MM.1S (cell line): Measurements from ENCODE around the gene INPP4A.

Source experiments
- DNase-seq: peaks from one replicate; pipeline ENCODE4 v3.0.0-alpha.2; 2015
- H2AFZ ChIP-seq: fragments of 300-600 bp; sonication (generic); 2 replicates; pipeline ENCODE4 v1.6.0; 2016; ENCODE audit warnings: antibody characterized with exemption, low read length
- H3F3A ChIP-seq: fragments of 300-600 bp; sonication (generic); 2 replicates; pipeline ENCODE4 v1.6.1; 2016; ENCODE audit warnings: mild to moderate bottlenecking, antibody characterized with exemption, low read length, moderate library complexity, mixed read lengths; ENCODE audit not compliant: insufficient read depth
- H3K27ac ChIP-seq: fragments of 300-600 bp; sonication (generic); 2 replicates; pipeline ENCODE4 v1.5.1; 2016; ENCODE audit warnings: mild to moderate bottlenecking, low read length
- H3K27me3 ChIP-seq: fragments of 300-600 bp; sonication (generic); replicated peaks from 2 replicates; pipeline ENCODE4 v1.6.0; 2016; ENCODE audit warnings: low read length; ENCODE audit not compliant: insufficient read depth
- H3K36me3 ChIP-seq: fragments of 300-600 bp; sonication (generic); replicated peaks from 2 replicates; pipeline ENCODE4 v1.6.1; 2016; ENCODE audit warnings: mild to moderate bottlenecking, low read length, mixed read lengths; ENCODE audit not compliant: insufficient read depth
- H3K4me1 ChIP-seq: fragments of 300-600 bp; sonication (generic); 2 replicates; pipeline ENCODE4 v1.6.1; 2016; ENCODE audit warnings: low read length, mixed read lengths
- H3K4me2 ChIP-seq: fragments of 300-600 bp; sonication (generic); 2 replicates; pipeline ENCODE4 v1.6.0; 2016; ENCODE audit warnings: low read depth, low read length
- H3K4me3 ChIP-seq: fragments of 300-600 bp; sonication (generic); 2 replicates; pipeline ENCODE4 v1.5.1; 2016; ENCODE audit warnings: low read length, mixed read lengths
- H3K79me2 ChIP-seq: fragments of 300-600 bp; sonication (generic); 2 replicates; pipeline ENCODE4 v1.6.1; 2016; ENCODE audit warnings: mixed run types, low read length, mixed read lengths
- H3K9ac ChIP-seq: fragments of 300-600 bp; sonication (generic); 2 replicates; pipeline ENCODE4 v1.6.1; 2016; ENCODE audit warnings: low read length, mixed read lengths
- H3K9me2 ChIP-seq: fragments of 300-600 bp; sonication (generic); replicated peaks from 2 replicates; pipeline ENCODE4 v1.6.1; 2016; ENCODE audit warnings: mild to moderate bottlenecking, low read length, mixed read lengths; ENCODE audit not compliant: insufficient read depth
- H3K9me3 ChIP-seq: fragments of 300-600 bp; sonication (generic); replicated peaks from 2 replicates; pipeline ENCODE4 v1.6.1; 2016; ENCODE audit warnings: mild to moderate bottlenecking, low read length, mixed read lengths; ENCODE audit not compliant: insufficient read depth
- H4K20me1 ChIP-seq: fragments of 300-600 bp; sonication (generic); 2 replicates; pipeline ENCODE4 v1.6.1; 2016; ENCODE audit warnings: mild to moderate bottlenecking, low read length, moderate library complexity, mixed read lengths; ENCODE audit not compliant: insufficient read depth
- EZH2 ChIP-seq: fragments of 300-600 bp; sonication (generic); optimal IDR thresholded peaks from 2 replicates; pipeline ENCODE3; 2017; ENCODE audit warnings: low read depth, mild to moderate bottlenecking, antibody characterized with exemption, low read length, mixed read lengths
- EZH2phosphoT487 ChIP-seq: fragments of 300-600 bp; sonication (generic); IDR thresholded peaks from 2 replicates; pipeline ENCODE4 v1.6.1; 2018; ENCODE audit warnings: antibody characterized with exemption, low read length
- TF ChIP-seq, protein P1 (sequence below): fragments of 300-600 bp; sonication (generic); IDR thresholded peaks from 2 replicates; pipeline ENCODE4 v1.5.1; 2016; ENCODE audit warnings: antibody characterized with exemption, low read length, mixed read lengths

INPP4A gene

DNA sequence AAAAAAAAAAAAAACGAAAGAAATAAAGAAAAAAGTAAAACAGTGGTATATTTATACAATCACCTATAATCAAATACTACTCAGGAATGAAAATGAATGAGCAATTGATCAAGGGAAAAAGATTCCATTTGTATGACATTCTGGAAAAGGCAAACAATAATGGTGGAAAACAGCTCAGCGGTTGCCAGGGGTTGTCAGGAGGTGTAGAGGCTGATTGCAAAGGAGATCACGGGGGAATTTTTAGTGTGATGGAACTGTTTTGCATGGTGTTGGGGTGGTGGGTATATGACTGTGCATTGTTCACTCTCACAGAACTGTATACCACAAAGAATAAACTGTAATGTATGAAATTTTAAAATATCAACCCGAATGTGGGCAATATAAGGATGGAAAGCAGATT lies 45.5 kb upstream of the INPP4A start:
- H3F3A ChIP-seq = no peaks in the 10 kb centered on the region
- H3K79me2 ChIP-seq = no peaks in the 10 kb centered on the region
- no peak overlapping the region for H3K4me2 ChIP-seq
- H3K27me3 ChIP-seq = no peaks in the 10 kb centered on the region
- no peaks in the 10 kb centered on the region for H3K9me2 ChIP-seq
- no peak overlapping the region for H2AFZ ChIP-seq
- H3K9ac ChIP-seq = no peak overlapping the region
- H4K20me1 ChIP-seq = no peaks in the 10 kb centered on the region
- no peaks in the 10 kb centered on the region for H3K9me3 ChIP-seq
- TF ChIP-seq, protein P1, sequence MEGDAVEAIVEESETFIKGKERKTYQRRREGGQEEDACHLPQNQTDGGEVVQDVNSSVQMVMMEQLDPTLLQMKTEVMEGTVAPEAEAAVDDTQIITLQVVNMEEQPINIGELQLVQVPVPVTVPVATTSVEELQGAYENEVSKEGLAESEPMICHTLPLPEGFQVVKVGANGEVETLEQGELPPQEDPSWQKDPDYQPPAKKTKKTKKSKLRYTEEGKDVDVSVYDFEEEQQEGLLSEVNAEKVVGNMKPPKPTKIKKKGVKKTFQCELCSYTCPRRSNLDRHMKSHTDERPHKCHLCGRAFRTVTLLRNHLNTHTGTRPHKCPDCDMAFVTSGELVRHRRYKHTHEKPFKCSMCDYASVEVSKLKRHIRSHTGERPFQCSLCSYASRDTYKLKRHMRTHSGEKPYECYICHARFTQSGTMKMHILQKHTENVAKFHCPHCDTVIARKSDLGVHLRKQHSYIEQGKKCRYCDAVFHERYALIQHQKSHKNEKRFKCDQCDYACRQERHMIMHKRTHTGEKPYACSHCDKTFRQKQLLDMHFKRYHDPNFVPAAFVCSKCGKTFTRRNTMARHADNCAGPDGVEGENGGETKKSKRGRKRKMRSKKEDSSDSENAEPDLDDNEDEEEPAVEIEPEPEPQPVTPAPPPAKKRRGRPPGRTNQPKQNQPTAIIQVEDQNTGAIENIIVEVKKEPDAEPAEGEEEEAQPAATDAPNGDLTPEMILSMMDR = no peak
- TF ChIP-seq EZH2 = no peak
- no peak for TF ChIP-seq EZH2phosphoT487
- DNase-seq = no peak
- no peak overlapping the region for H3K4me3 ChIP-seq
- no peaks in the 10 kb centered on the region for H3K36me3 ChIP-seq
- no peaks in the 10 kb centered on the region for H3K4me1 ChIP-seq
- no peak overlapping the region for H3K27ac ChIP-seq

DNA sequence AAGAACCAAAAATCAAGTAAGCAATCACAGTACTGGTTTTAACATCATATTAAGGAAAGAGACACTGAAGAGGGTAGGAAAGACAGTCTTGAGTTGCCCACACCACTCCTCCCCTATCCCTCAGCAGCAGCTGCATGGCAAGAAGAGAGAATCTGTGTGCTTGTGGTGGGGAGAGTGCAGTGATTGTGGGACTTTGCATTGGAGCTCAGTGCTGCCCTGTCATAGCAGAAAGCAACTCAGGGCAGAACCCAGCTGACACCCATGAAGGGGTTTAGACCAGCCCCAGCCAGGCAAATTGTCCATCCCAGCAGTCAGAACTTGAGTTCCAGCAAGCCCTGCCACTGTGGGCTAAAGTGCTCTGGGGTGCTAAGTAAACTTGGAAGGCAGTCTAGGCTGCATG lies 40.8 kb upstream of the INPP4A start:
- Histone ChIP-seq H3K9me2 (no peaks in the 10 kb centered on the region), H3K9me3 (no peaks in the 10 kb centered on the region), H3F3A (no peaks in the 10 kb centered on the region), H2AFZ (no peak overlapping the region), H3K27ac (no peak overlapping the region), H4K20me1 (no peaks in the 10 kb centered on the region), H3K4me1 (no peaks in the 10 kb centered on the region), H3K4me2 (no peak overlapping the region), H3K9ac (no peak overlapping the region), H3K36me3 (no peaks in the 10 kb centered on the region), H3K79me2 (no peaks in the 10 kb centered on the region), H3K4me3 (no peak overlapping the region), H3K27me3 (no peaks in the 10 kb centered on the region)
- no peak for DNase-seq
- TF ChIP-seq EZH2 = no peak

DNA sequence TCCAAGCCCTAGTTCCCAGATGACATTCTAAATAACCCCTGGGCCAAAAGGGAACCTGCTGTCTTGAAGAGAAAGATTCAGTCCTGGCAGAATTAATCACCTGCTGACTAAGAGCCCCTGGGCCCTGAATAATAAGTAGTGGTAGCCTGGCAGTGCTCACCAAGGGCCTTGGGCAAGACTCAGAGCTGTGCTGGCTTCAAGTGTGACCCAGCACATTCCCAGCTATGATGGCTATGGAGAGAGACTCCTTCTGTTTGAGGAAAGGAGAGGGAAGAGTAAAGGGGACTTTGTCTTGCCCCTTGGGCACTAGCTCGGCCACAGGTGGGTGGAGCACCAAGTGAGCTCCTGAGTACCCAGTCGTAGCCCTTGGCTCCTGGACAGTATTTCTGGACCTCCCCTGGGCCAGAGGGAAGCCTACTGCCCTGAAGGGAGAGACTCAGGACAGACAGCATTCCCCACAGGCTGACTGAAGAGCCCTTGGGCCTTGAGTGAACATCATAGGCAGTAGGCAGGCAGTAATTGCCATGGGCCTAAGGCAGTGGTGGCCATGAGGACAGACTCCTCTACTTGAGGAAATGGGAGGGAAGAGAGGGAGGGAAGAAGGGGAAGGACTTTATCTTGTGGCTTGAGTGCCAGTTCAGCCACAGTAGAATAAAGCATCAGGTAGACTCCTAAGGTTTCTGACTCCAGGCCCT lies 40.0 kb upstream of the INPP4A start:
- Histone ChIP-seq H3K4me1 (no peaks in the 10 kb centered on the region), H3K9ac (no peak overlapping the region), H4K20me1 (no peaks in the 10 kb centered on the region), H3F3A (no peaks in the 10 kb centered on the region), H3K9me2 (no peaks in the 10 kb centered on the region), H2AFZ (no peak overlapping the region), H3K36me3 (no peaks in the 10 kb centered on the region), H3K27ac (no peak overlapping the region), H3K4me3 (no peak overlapping the region), H3K4me2 (no peak overlapping the region), H3K9me3 (no peaks in the 10 kb centered on the region), H3K79me2 (no peaks in the 10 kb centered on the region), H3K27me3 (no peaks in the 10 kb centered on the region)
- TF ChIP-seq, protein P1 = no peak
- TF ChIP-seq EZH2 = no peak
- no peak for TF ChIP-seq EZH2phosphoT487
- no peak for DNase-seq

DNA sequence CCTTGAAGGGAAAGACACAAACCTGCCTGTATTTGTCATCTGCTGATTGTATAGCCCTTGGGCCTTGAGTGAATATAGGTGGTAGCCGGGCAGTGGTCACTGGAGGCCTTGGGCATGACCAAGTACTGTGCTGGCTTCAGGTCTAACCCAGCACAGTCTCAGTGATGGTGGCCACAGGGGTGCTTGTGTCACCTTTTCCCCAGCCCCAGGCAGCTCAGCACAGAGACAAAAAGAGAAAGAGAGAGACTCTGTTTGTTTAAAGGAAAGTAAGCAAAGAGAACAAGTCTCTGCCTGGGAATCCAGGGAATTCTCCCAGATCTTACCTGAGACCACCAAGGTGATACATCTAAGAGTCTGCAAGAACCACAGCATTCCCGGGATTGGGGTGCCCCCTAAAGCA lies 39.4 kb upstream of the INPP4A start:
- no peaks in the 10 kb centered on the region for H3K4me1 ChIP-seq
- no peaks in the 10 kb centered on the region for H3K27me3 ChIP-seq
- TF ChIP-seq EZH2 (no peak), EZH2phosphoT487 (no peak)
- TF ChIP-seq, protein P1 = no peak
- H3F3A ChIP-seq = no peaks in the 10 kb centered on the region
- no peaks in the 10 kb centered on the region for H3K79me2 ChIP-seq
- no peak overlapping the region for H3K4me2 ChIP-seq
- no peaks in the 10 kb centered on the region for H3K9me2 ChIP-seq
- H2AFZ ChIP-seq = no peak overlapping the region
- H3K36me3 ChIP-seq = no peaks in the 10 kb centered on the region
- H3K4me3 ChIP-seq = no peak overlapping the region
- no peak overlapping the region for H3K27ac ChIP-seq
- H4K20me1 ChIP-seq = no peaks in the 10 kb centered on the region
- DNase-seq = no peak
- H3K9ac ChIP-seq = no peak overlapping the region
- H3K9me3 ChIP-seq = no peaks in the 10 kb centered on the region
